ENCODE data around the gene IGSF8. TPM values are rescaled to one million over a fixed set of nuclear protein-coding genes. Genes with fewer than 3 reads are reported as not detected.

Gene IGSF8
- polyA plus RNA-seq, 1 donor, result 16.7 TPM

- DNase-seq (ENCODE audit: low read depth), result no peak
Observed at GRCh38 chr1:160089883-160090282, 8.5 kb downstream of the IGSF8 start.

DNA sequence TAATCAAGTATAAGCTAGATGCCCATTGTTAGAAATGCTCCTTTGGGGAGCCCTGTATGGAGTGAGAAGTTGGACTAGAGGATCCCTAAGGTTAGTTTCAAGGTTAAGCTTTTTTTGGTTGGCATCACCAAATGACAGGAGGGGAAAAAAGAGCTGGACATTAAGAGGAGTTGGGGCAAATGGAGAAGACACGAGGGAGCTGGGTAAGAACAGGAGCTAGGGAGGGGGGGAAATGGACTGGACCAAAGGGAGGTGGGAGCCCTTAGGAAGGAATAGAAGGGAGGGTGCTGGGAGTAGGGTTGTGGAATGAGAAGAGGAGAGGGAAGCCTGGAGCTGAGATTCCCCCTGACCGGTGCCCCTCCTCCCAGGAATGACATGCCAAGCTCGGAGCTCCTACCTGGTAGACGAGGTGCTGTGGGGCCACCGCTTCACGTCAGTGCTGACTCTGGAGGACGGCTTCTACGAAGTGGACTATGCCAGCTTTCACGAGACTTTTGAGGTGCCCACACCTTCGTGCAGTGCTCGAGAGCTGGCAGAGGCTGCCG is 11.2 kb downstream of the IGSF8 start:
- no peak for DNase-seq (ENCODE audit: low read depth)

GRCh38 chr1:160086456-160086892 is 11.9 kb downstream of the IGSF8 start:
- no peak for DNase-seq (ENCODE audit: low read depth)

DNA sequence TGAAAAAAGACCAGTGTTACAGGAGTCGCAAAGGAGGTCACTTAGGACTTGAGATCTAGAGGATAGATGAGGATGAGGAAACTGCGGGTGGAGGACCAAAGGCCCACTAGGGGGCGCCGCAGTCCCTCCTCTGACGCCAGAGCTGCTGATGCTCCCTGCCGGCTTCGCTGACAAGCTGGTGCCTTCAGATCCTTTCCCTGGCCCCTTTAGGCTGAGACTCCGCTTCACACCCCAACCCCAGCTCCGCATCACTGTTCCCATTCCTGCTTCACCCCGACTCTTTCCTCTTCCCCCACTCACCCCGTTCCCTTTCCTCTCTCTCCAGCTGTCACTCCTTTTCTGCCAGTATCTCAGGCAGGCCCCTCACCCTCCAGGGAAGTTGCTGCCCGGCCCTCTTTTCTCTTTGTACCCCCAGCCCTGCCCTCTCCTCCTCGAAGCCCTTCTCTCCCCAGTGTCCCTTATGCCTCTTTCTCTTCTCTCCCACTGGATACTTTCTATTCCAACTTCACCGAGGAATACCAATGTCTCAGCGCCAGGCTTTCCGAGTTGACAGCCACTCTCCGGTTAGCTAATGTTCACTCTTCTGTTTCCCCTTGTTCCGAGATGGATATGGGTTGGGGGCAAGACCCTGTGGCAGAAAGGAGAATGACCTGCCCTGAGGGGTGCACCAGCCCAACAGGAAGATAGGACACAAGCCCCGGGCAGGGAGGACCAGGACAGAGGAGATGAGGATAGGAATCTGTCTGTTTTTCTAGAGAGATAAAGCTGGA is 12.5 kb downstream of the IGSF8 start:
- no peak for DNase-seq (ENCODE audit: low read depth)

DNA sequence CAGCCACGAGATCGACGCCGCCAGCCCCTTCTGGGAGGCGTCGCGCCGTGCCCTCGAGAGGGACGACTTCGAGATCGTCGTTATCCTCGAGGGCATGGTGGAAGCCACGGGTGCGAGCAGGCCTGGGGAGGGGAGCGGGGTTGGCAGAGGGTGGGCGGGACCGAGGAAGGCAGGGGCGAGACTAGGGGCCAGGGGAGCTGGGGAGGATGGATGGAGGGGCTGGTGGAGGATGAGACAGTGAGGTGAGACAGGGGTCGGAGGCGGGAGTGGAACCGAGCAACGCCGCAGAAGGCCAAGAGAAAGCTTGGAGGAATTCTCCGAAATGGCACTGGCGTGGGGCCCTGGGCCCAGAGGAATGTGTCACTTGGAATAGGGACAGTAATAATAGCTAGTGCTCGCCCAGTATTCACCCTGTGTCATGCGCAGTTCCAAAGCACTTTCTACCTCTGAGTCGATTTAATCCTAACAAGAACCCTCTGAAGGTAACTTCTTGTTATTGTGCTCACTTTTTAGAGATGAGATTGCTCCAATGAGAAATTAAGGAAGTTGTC is 13.6 kb downstream of the IGSF8 start:
- DNase-seq (ENCODE audit: low read depth), result no peak

DNA sequence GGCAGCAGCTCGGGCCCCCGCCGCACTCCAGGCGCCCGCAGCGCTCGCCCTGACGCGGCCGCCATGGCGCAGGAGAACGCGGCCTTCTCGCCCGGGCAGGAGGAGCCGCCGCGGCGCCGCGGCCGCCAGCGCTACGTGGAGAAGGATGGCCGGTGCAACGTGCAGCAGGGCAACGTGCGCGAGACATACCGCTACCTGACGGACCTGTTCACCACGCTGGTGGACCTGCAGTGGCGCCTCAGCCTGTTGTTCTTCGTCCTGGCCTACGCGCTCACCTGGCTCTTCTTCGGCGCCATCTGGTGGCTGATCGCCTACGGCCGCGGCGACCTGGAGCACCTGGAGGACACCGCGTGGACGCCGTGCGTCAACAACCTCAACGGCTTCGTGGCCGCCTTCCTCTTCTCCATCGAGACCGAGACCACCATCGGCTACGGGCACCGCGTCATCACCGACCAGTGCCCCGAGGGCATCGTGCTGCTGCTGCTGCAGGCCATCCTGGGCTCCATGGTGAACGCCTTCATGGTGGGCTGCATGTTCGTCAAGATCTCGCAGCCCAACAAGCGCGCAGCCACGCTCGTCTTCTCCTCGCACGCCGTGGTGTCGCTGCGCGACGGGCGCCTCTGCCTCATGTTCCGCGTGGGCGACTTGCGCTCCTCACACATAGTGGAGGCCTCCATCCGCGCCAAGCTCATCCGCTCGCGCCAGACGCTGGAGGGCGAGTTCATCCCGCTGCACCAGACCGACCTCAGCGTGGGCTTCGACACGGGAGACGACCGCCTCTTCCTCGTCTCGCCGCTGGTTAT is 14.2 kb downstream of the IGSF8 start:
- DNase-seq (ENCODE audit: low read depth), result no peak

GRCh38 chr1:160082926-160083325 is 15.5 kb downstream of the IGSF8 start:
- no peak for DNase-seq (ENCODE audit: low read depth)

GRCh38 chr1:160082487-160082886 is 15.9 kb downstream of the IGSF8 start:
- no peak for DNase-seq (ENCODE audit: low read depth)

- no peak for DNase-seq (ENCODE audit: low read depth)
Observed at GRCh38 chr1:160081261-160081936, 17.0 kb downstream of the IGSF8 start, which contains the start of gene KCNJ9. Gene KCNJ9 (plus strand): TSS chr1:160081538. CDS start chr1:160084031, 2,493 bp downstream.

- DNase-seq (ENCODE audit: low read depth), result no peak
Observed at GRCh38 chr1:160080381-160081100, 17.9 kb downstream of the IGSF8 start.

DNA sequence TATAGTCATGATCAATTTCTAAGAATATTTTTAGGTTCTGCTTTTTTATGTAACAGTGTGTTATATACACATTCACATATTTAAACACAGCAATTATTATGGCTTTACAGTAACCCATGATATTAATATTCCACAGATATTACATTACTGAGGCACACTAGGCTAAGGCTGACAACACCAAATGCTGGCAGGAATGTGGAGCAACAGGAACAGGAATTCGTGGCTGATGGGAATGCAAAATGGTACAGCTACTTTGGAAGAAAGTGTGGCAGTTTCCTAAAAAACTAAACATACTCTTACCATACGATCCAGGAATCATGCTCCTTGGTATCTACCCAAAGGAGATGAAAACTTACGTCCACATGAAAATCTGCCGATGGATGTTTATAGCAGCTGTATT is 19.0 kb downstream of the IGSF8 start:
- no peak for DNase-seq (ENCODE audit: low read depth)

- DNase-seq (ENCODE audit: low read depth), result no peak
Observed at GRCh38 chr1:160078512-160079195, 19.8 kb downstream of the IGSF8 start.

GRCh38 chr1:160077486-160077885 is 20.9 kb downstream of the IGSF8 start:
- no peak for DNase-seq (ENCODE audit: low read depth)

DNA sequence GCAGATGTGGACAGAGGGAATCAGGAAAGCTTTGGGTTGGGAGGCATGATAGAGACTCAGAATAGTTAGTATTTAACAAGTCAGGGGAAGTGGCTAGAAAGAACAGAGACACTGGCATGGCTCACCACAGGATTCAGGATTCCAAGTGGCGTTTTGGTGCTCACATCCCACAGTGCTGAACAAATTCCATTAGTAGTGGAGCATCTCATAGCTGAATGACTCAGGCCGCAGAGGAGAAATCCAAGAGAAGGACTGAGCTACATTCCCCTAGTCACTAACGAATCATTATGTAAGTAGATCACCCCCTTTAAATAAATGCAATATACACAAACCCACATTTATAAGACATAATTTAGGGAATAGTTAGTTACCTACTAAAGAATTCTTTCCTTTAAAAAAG is 22.1 kb downstream of the IGSF8 start:
- DNase-seq (ENCODE audit: low read depth), result no peak

DNA sequence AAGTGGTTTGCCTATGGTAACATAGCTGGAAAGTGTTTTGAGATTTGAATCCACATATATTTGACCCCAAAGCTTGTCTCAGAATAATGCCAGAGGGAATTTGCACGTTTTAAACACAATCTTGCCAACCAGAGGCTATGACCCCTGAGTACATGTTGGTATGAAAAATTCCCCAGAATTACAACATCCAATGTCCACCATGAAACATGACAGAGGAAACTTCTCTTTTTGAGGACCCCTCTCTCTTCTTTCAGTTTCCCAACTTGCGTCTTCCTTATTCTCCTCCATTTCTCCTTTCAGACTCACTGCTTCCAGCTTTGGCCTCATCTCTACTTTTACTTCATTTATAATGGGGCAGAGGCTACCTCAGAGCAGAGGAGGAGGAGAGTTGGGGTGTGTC is 22.6 kb downstream of the IGSF8 start:
- DNase-seq (ENCODE audit: low read depth), result no peak

- no peak for DNase-seq (ENCODE audit: low read depth)
Observed at GRCh38 chr1:160074865-160075264, 23.6 kb downstream of the IGSF8 start.

- DNase-seq (ENCODE audit: low read depth), result no peak
Observed at GRCh38 chr1:160071289-160071688, 27.1 kb downstream of the IGSF8 start.

DNA sequence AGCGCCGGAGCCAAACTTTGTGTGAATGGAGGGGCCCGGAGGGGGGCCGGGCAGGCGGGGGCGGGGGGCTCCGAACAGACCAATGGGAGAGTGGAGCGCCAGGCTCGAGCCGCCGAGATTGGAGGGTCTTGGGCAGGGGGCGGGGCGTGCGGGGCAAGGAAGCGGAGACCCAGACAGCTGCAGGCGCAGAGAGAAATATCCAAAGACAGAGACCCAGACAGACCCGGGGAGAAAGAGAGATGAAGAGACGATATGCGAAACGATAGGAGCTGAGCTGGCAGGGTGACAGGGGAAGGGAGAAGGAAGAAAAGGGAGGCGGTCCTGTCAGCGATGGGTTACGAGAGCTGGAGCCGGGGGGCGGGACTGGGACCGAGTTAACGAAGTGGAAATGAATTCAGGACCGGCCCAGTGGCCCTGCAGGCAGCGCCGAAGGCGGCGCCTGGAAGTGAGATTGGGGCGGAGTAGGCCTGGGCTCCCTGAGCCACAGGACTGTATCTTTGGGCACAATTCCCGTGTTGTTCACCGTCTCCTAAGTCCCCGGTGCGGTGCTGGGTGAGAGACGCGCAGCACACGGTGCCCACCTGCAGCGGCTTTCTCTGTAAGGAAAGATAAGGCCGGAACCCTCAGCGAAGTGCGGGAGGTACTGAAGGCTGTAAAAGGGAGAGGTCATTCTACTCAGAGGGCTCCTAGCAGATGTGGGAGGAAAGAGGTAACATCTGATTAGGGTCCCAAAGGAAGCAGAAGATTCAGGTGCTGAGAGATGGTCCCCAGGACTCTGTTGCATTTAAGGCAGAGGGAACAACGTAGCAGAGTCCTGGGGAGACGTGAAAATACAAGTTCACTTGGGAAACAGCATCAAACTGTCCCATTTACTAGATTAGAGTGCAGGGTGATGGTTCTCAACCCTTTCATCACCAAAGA is 27.9 kb downstream of the IGSF8 start:
- no peak for DNase-seq (ENCODE audit: low read depth)

- no peak for DNase-seq (ENCODE audit: low read depth)
Observed at GRCh38 chr1:160069460-160070231, 28.8 kb downstream of the IGSF8 start, which contains the start of gene KCNJ10. Gene KCNJ10 (minus strand): TSS chr1:160070160. CDS start chr1:160042532, 27,628 bp downstream.

Data from forelimb muscle (tissue), 1 donor.